Left forelimb (tissue), 1 donor: ENCODE measurements around the gene DNAH17.
A peak's percentile ranks its signal among the peaks of the same experiment; 100 is the strongest.

ENCODE experiments used
- DNase-seq: peaks from one replicate; pipeline ENCODE4 v3.0.0-alpha.2; 2018; ENCODE audit warnings: low spot score

Gene DNAH17

DNA sequence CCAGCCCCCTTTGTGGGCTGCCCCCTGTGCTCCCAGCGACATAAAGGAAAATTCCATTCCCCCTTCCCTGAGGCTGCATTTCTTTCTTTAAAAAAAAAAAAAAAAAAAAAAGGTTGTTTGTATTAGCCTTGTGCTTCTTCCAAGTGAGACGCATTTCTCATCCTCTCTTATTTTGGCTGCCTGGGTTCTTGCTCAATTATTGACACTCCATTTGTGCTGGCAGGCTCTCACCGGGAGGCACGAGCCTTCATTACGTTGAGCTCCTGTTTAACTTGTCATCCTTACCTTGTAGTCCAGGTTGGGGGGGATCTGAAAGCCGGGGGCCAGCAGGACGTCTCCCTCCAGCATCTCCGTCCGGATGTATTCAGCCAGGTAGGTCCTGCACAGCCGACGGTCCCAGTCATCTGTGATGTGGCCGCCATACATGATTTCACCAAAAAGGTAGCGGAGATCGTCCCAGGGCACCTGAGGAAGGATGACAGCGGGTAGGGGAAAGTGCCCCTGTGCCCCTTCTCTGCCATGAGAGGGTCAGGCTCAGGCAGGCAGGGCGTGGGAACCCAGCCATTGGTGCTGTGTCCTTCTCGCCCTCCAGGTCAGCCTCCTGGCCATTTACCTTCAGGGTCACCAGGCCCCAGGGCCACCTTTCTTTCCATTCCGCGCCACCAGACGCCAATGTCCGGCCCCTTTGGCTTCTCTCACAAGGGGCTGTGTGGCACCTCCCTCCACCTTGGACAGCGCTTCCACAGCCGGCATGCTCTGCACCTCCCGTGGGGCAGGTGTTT is 148.2 kb downstream of the DNAH17 start:
- no peak for DNase-seq

DNA sequence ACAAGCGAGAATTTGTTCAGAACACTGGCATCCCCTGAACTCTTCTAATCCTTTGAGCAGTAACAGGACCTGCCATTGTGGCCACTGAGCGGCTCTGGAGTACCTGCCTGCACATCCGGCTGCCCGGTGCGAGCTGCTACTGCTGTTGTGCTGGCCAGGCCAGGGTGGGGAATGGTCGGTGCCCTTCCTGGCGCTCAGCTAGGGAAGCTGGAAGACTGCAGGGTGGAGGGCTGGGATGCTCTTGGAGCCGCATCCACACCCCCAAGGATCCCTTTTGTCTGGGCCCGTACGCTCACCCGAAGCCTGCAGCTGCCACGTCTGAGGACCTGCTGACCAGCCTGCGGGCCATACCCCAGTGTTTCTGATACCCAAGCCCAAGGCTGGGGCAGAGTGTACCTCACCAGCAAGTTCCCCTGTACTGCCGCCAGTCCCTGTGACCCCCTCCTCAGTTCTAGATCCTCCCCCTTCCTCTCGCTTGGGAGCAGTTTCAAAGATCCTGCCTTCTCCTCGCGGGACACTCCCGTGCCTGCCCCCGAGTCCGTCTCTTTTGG is 149.1 kb downstream of the DNAH17 start:
- DNase-seq, result no peak

DNA sequence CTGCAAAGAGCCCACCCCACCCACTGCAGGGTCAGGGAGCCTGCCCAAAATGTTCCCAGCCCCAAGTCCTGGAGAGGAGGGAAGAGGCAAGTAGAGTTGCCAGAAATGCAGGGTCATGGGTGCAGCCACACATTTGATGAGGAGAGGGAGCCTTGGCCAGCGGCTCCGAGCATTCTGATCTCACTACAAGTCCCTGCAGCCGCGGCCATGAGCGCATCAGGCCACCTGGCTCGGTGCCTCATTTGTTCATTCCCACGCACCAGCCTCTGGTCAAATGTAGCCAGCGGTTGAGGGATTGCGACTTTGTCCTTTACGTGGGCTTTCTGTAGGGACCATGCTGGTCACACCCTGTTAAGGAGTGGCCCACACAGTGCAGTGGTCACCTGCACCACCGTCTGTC is 150.1 kb downstream of the DNAH17 start:
- no peak for DNase-seq

DNA sequence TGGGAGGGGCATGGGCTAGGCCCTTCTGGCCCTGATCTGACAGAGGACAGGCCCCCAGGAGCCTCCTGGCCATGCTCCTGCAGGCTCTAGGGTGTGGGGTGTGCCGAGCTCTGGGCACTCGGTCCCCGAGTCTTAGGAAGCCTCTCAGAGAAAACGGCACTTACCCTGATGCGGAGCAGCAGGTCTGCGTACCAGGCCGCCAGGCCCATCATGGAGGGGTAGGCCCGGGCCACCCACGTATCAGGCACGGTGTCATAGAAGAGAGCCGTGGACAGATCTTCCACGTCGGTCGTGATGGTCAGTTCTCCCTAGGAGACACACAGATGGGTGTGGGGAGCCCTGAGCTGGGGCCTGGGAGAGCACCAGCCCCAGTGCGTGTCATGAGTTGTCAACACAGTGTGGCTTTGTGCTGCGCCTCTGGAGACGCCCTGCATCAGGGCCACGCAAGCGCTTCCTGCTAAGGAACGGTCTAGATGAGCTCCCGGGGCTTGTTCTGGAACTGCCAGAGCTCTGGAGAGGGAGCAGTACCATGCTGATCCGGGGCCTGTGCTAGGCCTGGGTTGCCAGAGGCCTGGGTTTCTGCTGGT is 150.8 kb downstream of the DNAH17 start:
- no peak for DNase-seq

DNA sequence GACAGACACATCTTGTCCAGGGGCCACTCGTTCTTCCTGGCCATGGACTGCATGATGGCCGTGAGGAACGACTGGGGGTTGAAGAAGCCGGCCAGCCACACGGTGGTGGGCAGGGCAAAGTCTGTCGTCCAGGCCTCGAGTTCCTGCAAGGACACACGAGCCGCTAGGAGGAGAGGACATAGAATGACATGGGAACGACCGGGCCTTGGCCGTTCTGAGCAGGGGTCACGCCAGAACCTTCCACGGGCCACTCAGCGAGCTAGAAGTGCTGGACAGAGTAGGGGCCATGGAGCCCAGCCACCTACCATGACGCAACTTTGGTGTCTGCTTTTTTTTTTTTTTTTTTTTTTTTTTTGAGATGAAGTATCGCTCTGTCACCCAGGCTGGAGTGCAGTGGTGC is 151.8 kb downstream of the DNAH17 start:
- DNase-seq, result no peak

DNA sequence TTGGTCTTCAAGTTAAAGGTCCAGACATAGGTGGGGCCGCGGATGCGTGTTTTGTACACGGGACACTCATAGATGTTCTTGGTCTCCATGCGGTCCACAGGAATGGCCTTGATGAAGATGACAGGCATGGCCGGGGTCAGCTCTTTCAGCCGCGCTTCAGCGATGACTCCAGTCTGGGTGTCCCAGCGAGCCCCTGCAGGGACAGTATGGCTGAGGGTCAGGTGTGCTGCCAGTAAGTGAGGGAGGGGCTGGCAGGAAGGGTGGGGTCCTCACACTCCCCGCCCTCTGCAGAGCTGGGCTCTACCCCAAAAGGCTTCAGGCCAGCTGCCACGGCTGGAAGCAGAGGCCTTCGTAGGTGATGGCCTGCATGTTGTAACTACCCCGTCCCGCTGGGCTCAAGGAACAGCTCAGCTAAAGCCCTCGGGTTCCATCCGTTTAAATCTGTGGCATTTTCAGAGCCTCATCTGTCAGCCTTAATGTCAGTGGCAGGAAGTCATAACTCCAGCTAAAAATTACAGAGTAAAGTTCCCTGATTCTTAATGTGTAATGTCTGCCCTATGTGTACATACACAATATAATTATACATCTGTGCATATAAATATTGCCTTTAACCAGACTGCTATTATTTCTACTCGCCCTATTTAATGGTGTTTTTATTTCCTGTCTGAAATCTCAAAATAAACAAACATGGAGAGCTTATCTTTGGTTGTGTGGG is 153.1 kb downstream of the DNAH17 start:
- DNase-seq, result no peak

DNA sequence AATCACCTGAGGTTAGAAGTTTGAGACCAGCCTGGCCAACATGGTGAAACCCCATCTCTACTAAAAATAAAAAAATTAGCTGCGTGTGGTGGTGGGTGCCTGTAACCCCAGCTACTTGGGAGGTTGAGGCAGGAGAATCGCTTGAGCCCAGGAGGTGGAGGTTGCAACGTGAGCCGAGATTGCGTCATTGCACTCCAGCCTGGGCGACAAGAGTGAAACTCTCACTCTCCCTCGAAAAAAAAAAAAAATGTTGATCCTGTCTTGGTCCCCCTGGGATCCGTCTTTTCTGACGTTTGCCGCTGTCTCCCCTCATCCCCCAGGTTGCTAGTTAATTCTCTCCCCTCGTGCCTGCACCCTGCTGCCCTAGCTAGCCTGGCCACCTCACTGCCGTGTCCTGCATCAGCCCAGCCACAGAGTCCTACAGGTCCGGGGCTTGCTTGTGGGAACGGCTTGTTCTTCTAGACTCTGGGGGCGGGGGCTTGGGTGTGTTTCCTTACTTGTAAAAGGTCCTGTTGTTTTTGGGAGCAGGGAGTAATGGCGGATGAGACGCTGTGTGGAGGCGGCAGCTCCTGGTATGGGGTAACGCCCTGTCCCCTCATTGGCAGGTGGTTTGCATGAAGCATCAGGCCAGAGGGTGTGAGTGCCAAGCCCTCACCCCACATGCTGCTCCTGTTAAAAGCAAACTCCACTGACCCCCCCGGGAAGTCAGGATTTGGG is 154.2 kb downstream of the DNAH17 start:
- no peak for DNase-seq

DNA sequence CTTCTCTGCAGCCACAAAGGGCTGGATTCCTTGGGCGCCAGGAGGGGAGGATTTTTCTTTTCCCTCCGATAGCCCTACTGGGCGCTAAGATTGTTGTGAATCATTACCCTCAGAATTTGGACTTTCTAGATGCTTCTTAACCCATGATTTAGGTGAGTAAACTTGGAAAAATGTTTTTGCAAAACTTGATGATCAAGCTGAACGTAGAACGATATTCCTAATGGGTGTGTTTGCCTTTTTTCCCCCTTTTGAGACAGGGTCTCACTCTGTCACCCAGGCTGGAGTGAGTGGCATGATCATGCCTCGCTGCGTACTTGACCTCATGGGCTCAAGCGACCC is 155.0 kb downstream of the DNAH17 start:
- no peak for DNase-seq

DNA sequence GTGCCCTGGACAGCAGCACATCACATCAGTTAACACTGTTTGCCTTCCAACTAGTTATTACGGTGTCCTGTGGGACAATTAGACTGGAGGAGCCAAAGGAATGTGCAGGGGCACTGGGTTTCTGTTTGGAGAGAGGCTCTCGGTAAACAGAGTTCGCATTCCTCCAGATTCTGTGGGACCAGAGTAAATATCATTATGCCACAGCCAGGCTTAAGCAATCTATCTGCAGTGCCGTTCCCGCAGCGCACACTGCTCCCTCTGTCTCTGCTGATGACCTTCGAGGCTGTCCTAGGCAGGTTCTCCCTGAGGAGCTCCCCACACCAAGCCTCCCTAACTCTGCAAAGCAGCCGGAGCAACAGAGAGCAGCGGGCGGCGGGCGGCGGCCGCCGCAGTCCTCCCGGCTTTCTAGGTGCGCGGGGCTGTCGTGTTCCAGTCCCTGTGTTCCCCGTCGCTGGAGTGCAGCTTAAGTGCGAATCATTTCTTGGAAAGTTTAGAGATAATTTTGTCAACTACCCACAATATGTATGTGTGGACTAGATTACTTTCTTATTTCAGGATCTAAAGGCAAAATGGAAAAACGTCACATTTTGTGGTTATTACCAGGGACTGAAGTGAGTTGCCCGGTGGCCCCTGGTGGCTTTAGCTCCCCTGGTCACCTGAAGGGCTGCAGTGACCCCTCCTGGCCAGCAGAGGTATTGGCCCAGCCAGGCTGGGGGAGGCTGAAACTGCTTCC is 155.5 kb downstream of the DNAH17 start:
- peak; percentile 83 for DNase-seq

DNA sequence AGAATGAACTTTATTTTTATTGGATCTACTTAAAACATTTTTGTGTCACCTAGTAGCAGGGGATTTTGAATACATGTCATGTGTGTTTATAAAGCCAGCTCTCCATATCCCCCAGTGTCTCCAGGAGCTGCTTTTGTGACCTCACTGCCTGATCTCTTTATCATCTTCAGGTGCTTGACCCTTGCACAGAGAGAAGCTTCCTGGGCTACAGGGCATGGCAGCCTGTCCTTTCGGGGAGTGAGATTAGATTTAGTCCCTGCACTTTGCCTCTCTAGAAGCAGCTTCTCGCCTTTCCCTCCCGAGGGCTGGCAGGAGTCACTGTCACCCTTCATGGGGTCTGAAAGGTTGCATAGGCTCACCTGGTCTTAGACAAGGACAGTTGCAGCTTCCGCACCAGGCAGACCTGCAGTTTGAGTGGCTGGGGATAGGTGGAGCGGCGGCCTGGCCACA is 156.1 kb downstream of the DNAH17 start:
- no peak for DNase-seq

DNA sequence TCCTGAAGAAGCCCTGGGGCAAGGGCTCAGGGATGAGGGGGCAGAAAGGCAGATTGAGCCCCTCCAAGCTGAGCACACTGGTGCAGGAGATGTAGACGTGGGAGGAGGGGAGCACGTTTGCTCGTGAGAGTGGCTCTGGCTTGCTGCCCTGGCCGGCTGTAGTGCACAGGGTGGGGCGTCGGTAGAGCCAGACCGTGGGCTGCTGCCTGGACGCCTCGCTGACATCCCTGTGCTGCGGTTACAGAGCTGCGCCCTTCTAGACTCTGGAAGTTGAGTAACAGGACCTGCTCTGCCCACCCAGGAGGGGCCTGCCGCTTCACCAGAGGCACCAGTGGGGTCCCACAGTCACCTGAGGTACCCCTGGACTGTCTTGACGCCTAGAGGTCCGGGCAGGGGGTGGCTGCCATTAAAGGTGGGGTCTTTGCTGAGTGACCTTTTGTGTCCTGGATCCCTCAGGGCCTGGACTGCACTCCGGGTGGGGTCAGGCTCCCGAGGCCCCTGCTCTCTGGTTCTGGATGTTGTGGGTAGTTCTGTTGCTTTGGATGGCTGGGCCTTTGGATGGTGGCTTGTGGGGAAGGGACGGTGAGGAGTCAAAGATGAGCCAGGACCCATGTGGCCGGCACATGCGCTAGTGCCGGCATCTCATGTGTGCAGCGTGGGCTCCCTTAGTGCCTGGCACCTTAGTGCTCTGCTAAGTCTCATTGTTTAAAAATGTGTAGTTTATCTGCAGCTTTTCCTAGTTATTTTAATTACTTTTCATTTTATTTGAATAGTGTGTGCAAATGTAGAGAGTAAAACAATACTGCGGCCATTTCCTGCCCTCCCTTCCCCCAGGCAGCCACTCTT is 157.0 kb downstream of the DNAH17 start:
- DNase-seq, result no peak

DNA sequence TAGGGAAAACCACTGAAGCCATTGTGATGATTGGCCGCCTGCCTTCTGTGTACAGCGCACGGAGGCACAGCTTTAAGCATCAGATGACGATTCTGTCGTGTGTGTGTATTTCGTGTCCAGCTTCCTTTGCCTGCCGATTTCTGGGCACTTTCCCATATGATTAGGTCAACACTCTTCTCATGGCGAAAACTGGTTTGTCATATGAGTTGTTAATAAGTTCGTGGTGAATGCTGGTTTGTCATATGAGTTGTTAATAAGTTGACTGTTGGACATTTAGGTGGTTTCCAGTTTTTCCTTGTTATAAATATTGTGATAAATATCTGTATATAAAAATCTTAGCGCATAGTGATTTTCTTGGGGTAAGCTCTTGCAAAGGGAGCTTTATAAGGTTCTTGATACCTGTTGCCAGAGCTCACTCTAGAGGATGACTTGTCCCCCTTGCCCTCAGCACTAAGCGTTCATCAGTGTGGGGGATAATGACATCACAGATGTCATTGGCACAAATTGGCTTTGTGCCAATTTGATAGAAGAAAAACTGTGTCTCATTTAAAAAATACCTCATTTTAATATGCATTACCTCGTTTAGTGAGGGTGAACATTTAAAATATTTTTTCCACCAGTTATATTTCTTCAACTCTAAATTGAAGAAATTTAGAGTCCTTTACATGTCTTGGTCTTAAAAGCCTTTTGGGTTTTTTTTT is 158.7 kb downstream of the DNAH17 start:
- DNase-seq, result no peak

DNA sequence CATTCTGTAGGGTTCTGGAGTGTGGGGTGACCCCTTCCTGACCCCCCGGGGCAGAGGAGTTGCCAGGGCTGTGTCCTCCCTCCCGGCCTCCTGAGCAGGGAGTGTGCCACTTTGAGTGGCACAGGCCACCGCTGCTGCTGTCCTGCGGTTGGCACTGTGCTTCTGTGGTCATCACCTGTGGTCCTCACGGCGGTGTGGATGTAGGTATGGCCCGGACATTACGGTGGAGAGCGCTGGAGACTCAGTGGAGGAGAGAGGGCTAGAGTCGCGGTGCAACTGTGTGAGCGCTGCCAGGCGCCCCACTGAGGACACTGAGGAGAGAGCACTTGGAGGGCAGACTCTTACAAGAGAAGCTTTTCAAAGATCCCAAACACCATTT is 159.7 kb downstream of the DNAH17 start:
- no peak for DNase-seq

DNA sequence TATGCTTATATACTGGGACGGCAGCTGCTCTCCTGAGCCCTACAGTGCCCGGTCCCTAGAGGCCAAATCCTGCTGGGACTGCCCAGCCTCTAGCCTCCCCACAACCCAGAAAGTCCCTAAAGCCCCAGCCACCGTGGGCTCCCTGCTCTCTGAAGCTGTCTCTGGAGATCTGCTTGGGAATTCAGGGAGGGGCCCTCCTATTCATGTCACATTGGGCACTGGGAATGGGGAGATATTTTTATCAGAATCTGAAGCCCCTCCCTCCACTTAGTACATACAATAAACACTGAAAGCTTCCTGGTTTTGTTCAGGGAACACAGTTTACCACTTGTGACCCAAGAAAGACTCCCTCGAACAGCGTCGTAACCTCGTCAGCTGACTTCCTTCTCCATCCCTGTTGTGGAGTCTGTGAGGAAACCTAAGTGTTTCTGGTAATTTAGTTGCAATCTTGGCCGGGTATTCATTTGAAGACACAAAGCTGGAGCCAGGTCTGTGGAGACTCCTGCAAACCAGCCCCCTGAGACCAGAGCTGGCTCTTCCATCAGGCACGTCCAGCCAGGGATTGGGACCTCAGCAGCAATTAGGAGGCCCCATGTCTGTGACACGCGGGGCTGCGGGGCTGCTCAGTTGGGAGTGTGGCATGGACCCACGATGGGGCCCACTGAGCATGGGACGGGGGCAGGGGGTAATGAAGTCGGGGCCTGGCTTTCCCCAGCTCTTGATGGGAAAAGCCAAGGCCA is 160.2 kb downstream of the DNAH17 start:
- DNase-seq, result no peak

DNA sequence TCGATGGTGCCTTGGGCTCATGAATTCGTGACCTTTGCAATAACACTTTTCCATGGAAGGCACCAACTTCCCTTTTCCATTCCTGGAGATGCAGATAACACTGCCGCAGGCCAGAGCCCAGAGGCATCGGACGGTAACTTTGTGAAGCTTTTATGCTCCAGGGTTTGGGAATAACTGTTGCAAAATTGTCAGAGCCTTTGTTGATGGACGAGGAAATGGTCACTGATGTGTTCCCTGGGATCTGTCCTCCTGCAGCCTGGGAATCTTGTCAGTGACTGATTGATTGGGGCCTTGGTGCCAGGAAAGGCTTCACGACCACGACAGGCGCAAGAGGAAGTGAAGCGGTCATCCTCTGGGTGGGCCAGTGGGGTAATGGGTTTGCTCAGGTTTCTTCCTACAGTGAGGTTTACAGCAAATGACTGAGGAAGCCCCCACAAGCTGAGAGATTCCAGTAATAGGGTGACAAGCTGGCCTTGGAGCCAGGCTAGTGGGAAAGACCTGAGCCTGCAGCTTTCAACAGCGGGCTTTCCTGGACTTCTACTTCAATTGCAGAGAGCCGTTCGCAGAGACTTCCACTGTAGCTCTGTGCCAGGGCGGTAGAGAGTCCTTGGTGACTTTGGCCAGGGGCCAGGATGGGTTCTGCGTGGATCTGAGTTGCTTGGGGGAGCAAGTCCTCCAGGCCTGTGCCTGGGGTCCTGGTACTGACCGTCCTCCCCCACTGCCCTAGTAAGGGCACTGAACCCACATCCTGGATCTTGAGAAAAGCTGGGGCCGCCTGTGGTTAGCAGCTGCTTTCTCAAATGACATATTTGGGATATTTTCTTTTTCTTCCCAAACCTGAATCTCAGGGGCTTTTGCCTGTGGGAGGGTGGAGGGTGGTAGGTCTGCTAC is 161.1 kb downstream of the DNAH17 start:
- no peak for DNase-seq

DNA sequence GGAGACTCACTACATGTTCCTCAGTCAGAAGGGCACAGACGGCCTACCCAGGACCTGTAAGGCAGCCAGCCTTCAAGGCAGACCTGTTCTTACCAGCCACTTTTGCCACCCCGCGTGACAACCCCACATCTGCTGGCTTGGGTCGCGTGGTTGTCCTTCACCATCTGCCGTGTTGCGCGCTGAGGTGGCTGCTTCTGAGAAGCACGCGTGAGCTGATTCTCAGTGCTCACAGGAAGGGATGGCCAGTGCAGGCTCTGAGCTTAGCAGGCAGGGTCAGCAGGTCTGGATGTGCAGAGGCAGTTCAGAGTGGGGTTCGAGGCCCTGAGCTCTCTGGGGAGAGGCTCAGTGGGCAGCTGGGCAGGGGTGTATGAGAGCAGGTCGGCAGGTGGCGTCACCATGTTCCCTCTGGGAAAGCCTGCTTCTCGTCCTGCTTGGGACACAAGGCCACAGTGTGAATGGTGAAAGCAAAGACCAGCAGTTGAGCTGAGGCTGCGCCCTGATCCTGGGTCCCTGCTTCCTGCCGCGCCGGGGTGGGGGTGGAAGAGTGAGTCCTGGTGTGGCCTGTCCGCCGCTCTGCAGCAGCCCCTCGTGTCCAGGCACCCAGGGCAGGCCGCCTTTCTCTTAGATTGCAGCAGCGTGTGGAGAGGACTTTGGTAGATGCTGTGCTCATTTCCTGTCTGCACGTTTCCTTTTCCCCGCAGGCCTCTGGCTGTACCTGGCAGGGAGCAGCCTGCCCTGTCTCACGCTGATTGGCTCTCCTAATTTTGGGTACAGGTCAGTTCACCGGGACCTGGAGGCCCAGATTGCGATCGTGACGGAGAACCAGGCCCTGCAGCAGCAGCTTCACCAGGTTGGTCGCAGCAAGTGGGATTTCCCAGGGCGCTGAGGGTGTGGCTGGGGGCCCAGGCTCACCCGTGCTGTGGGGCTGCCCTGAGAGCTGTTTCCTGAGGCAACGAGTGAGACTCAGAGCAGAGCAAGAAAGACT is 162.7 kb downstream of the DNAH17 start:
- DNase-seq, result no peak

DNA sequence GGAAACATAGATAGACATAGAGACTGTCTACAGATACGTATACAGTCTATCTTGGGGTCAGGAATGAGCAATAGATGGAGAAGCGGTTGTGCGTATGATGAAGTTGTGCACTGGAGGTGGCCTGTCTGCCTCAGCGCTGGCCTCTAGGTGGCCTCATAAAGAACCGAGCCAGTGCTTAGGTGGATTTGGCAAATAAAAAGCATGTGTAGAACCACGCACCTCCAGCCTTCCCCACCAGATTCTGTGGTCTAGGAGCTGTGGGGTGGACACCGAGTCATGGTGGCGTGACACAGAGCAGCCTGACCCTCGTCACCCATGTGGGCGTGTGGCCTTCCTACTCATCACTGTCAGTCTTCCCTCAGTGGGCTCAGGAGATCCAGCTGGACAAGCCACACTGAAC is 164.8 kb downstream of the DNAH17 start:
- DNase-seq, result no peak
